ENCODE data around the gene CAGE1.
A peak's percentile ranks its signal among the peaks of the same experiment; 100 is the strongest.
"Not testable (repeated sequence)": the region's sequence is repeated elsewhere in the genome, so short reads cannot be mapped to it uniquely, and the experiment has no call there.

The CAGE1 gene

DNA sequence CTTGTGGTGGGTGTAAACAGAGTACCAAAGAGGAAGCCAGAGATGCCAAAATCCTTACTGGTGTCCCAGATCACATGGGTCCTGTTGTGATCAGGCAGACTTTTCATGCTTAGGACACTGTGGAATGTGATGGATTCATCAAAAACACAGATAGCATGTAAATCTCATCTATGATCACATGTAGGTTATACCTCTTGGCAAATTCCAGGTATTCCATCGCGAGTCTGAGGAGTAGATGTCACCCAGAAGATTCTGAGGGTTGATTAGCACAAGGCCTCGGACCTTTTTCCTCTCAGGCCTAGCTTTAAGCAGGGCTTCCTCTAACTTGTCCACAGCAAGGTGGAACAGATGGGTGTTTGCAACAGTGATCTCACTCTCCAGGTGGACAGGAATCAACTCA is 48.3 kb downstream of the CAGE1 start:
- Histone ChIP-seq H3K4me3 (ENCODE audit: low read depth, low read length) (no peak overlapping the region), H3K36me3 (no peaks in the 10 kb centered on the region), H3K27me3 (no peaks in the 10 kb centered on the region), H3K4me1 (peaks cover 10% of the 10 kb centered on the region), H3K9me3 (no peaks in the 10 kb centered on the region)
- TF ChIP-seq, protein P1, sequence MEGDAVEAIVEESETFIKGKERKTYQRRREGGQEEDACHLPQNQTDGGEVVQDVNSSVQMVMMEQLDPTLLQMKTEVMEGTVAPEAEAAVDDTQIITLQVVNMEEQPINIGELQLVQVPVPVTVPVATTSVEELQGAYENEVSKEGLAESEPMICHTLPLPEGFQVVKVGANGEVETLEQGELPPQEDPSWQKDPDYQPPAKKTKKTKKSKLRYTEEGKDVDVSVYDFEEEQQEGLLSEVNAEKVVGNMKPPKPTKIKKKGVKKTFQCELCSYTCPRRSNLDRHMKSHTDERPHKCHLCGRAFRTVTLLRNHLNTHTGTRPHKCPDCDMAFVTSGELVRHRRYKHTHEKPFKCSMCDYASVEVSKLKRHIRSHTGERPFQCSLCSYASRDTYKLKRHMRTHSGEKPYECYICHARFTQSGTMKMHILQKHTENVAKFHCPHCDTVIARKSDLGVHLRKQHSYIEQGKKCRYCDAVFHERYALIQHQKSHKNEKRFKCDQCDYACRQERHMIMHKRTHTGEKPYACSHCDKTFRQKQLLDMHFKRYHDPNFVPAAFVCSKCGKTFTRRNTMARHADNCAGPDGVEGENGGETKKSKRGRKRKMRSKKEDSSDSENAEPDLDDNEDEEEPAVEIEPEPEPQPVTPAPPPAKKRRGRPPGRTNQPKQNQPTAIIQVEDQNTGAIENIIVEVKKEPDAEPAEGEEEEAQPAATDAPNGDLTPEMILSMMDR (IDR thresholded peaks at IDR 0.05; ENCODE audit: low read depth, low read length), result no peak
- no peak for DNase-seq

DNA sequence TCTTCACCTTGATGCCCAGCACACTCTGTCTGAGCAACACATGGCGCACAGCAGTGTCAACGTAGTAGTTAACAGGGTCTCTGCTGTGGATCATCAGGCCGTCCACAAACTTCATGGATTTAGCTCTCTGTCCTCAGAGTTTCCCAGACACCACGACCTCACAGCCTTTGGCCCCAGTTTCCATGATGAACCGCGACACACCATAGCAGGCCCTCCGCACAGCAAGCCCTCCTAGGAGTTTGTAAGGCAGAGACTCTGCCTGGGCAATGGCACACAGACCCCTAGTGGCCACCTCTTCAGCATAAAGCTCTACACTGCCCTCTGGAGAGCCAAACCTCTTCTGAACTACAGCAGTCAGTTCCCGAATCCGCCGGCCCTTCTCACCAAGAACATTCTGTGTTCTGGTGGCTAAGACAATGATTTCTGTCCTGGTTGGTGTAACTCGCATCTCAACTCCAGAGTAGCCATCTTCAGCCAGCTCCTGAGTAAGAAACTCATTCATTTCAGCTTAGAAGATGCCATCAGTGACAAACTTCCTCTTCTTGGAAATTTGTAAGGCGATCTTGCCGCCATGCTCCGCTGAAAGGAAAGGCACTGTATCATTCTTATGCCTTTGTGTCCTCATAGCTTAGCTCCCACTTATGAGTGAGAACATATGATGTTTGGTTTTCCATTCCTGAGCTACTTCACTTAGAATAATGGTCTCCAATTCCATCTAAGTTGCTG is 50.4 kb downstream of the CAGE1 start:
- H3K9me3 ChIP-seq; H3K4me1 ChIP-seq; H3K27me3 ChIP-seq; H3K4me3 ChIP-seq (ENCODE audit: low read depth, low read length); H3K36me3 ChIP-seq: not testable (repeated sequence)
- TF ChIP-seq, protein P1 (IDR thresholded peaks at IDR 0.05; ENCODE audit: low read depth, low read length), result peak; percentile 81
- DNase-seq, result peak; percentile 68

DNA sequence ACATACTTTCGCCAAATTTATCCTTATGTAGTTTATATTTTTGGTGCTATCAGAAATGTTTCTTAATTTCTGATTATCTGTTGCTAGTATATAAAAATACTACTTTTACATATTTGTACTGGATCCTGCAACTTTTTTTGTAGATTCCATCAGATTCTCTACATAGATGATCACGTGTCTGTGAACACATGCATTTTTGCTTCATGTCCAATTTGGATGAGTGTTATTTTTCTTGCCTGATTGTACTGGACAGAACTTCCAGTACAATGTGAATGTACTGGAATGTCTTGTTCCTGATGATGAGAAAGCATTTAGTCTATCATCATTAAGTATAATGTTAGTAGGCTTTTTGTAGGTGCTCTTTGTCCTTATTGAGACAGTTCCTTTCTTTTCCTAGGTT is 51.5 kb downstream of the CAGE1 start:
- Histone ChIP-seq H3K4me1 (peaks cover 10% of the 10 kb centered on the region), H3K4me3 (ENCODE audit: low read depth, low read length) (no peak overlapping the region), H3K36me3 (no peaks in the 10 kb centered on the region), H3K27me3 (no peaks in the 10 kb centered on the region), H3K9me3 (no peaks in the 10 kb centered on the region)
- TF ChIP-seq, protein P1 (IDR thresholded peaks at IDR 0.05; ENCODE audit: low read depth, low read length), result no peak
- DNase-seq, result no peak

DNA sequence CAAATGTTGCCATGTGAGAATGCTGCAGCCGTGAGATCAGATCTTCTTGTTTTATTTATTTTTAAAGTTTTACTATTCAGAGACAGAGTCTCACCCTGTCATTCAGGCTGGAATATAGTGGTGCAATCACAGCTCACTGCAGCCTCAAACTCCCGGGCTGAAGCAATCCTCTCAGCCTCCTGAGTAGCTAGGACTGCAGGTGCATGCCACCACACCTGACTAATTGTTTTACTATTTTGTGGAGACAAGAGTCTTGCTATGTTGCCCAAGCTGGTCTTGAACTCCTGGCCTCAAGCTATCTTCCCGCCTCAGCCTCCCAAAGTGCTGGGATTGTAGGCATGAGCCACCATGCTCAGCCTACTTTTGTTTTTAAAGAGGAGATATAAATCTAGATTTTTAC is 54.0 kb downstream of the CAGE1 start:
- Histone ChIP-seq H3K4me1 (no peaks in the 10 kb centered on the region), H3K4me3 (ENCODE audit: low read depth, low read length) (no peak overlapping the region), H3K27me3 (no peaks in the 10 kb centered on the region), H3K9me3 (no peaks in the 10 kb centered on the region), H3K36me3 (no peaks in the 10 kb centered on the region)
- DNase-seq, result no peak
- TF ChIP-seq, protein P1 (IDR thresholded peaks at IDR 0.05; ENCODE audit: low read depth, low read length), result no peak

DNA sequence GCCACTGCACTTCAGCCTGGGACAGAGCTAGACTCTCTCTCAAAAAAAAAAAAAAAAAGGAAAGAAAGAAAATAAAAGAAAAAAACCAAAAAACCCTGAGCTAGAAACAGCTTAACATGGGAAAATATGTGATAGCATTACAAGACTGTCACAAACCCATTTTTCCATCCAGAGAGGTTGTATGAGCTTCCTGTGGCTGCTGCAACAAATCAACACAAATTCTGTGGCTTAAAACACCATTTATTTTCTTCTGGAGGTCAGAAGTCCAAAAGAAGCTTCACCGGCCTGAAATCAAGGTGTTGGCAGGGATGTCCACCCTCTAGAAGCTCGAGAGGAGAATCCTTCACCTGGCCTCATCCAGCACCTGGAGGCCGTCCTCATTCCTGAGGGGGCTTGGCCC is 54.9 kb downstream of the CAGE1 start:
- Histone ChIP-seq H3K4me3 (ENCODE audit: low read depth, low read length) (no peak overlapping the region), H3K36me3 (no peaks in the 10 kb centered on the region), H3K4me1 (no peaks in the 10 kb centered on the region), H3K9me3 (no peaks in the 10 kb centered on the region), H3K27me3 (no peaks in the 10 kb centered on the region)
- TF ChIP-seq, protein P1 (IDR thresholded peaks at IDR 0.05; ENCODE audit: low read depth, low read length), result no peak
- DNase-seq, result no peak

DNA sequence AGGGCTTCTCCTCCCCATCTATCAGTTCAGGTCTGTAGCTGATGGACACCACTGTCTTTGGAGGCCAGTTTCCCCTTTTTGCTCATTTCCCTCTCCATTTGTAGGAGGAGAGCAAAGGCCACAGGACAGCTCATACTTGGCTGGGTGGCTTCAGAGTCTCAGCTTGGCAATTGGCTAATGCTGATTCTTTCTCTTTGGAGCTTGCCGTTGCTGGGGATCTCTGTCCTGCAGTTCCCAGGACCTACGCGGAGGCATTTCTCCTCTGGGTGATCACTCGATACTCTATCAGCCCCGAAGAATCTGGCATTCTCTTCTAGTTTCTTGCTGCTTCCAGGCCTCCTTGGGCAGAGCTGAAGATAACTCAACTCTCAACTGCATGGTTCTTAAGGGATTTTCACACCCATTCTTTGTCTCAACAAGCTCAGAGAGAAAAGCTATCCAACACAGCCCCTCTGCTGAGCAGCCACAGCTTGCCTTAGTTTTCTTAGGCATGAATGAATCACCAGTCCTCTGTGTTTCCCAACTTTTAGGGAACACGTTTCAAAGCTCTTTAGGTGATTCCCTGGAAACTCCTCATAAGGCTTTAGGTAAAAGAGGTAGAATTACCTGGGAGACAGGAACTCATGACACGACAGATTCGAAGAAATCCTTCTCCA is 57.3 kb downstream of the CAGE1 start:
- H3K36me3 ChIP-seq, result no peaks in the 10 kb centered on the region
- no peak overlapping the region for H3K4me3 ChIP-seq (ENCODE audit: low read depth, low read length)
- no peaks in the 10 kb centered on the region for H3K9me3 ChIP-seq
- DNase-seq, result no peak
- TF ChIP-seq, protein P1 (IDR thresholded peaks at IDR 0.05; ENCODE audit: low read depth, low read length), result no peak
- no peaks in the 10 kb centered on the region for H3K4me1 ChIP-seq
- H3K27me3 ChIP-seq, result no peaks in the 10 kb centered on the region
